Heart left ventricle (tissue), 13 donors: ENCODE results near the gene PGM1.

Source experiments
- CTCF ChIP-seq, 12 donors: fragments of 200-600 bp; sonication (generic) in 4 of 12; IDR thresholded peaks; one replicate each; pipeline versions ENCODE4 v1.5.0 to v1.8.0; 2018 to 2022; ENCODE audit warnings: antibody characterized with exemption in 12 of 12, mild to moderate bottlenecking in 5 of 12
- POLR2A ChIP-seq, 2 donors: fragments of 450-650 bp; IDR thresholded peaks; one replicate each; pipeline ENCODE4 v1.6.1; 2017; ENCODE audit warnings: antibody characterized with exemption in 2 of 2, mild to moderate bottlenecking in 2 of 2, moderate library complexity in 2 of 2
- donor health status: ischemic (EF 13 %, LVEDD 7.1; RV severe dilation, severe dysfunction).
- donor health status: DM: no; HTN: yes; CAD: no.
- donor health status: DM: no; HTN: no; CAD: no.
- donor health status: ischemic (EF 25% LVEDD 6.9; RV normal size, moderate dysfunction).
- donor health status: ischemic (EF 25% LVEDD 5.7; RV mildly dilated, moderate dysfunction).
- donor health status: ischemic (EF 35%, LVEDD 5.7; RV mildly dilated, moderate dysfunction).
- donor health status: nonischemic (EF 11% LVEDD 7.7; RV severe dilation, severe dysfunction).
- donor health status: DM: yes; HTN: yes; CAD: no.
- donor health status: PGD.
- donor health status: ischemic (EF 29% LVEDD 5.4; RV normal size, mild dysfunction).
- donor health status: nonischemic (EF 23%, LVEDD 6.1; RV moderate dilation, normal function).

DNA sequence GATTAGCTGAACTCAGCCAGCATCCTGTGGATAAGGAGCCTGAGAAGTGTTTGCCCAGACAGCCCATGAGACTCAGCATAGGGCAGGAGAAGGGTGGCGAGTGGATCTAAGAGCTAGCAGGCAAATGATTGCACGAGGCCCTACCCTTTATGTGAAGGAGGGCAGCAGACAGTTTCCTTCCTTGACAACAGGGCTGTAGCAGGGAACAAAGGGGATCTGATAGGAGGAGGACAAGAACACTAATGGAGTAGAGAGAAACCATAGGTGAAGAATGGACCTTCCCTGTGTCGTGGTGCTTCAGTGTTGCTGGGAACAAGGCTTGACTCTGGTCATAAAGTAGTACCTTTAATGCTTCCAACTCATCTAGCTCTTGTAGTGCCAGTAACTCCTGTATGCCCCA, 84.3 kb downstream of the PGM1 start:
- TF ChIP-seq POLR2A (IDR thresholded peaks at IDR 0.05) (no peak), CTCF (IDR thresholded peaks at IDR 0.05) (no peak)
